ENCODE data around the gene DNAH11.

GRCh38 chr7:21731977-21732376 is 189.1 kb downstream of the DNAH11 start:
- TF ChIP-seq CTCF (IDR thresholded peaks at IDR 0.05): no peak
- no peak for TF ChIP-seq POLR2A (IDR thresholded peaks at IDR 0.05)
- no peak for TF ChIP-seq POLR2AphosphoS5 (IDR thresholded peaks at IDR 0.05)

Measured in upper lobe of left lung (tissue), 4 donors.